Measurements from ENCODE around the gene KLRF2.

The KLRF2 gene

DNA sequence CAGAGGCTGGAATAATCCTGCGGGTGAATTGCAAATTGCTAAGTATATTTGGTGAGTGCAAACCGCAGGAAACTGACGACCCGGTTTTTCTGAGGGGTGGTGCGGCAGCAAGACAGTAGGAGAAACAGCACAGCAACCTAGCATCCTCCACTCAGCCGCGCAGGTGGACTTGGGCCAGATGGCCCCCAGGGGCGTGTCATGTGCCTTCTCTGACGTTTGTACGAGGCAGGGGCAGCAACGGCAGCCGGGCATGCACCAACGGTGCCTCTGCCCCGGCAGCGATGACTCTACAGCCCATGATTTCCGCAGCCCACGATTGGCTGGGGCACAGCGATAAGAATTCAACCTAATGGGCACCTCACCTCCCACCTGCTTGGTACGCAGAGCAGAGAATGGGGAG is 62.0 kb downstream of the KLRF2 start:
- TF ChIP-seq, protein P1, sequence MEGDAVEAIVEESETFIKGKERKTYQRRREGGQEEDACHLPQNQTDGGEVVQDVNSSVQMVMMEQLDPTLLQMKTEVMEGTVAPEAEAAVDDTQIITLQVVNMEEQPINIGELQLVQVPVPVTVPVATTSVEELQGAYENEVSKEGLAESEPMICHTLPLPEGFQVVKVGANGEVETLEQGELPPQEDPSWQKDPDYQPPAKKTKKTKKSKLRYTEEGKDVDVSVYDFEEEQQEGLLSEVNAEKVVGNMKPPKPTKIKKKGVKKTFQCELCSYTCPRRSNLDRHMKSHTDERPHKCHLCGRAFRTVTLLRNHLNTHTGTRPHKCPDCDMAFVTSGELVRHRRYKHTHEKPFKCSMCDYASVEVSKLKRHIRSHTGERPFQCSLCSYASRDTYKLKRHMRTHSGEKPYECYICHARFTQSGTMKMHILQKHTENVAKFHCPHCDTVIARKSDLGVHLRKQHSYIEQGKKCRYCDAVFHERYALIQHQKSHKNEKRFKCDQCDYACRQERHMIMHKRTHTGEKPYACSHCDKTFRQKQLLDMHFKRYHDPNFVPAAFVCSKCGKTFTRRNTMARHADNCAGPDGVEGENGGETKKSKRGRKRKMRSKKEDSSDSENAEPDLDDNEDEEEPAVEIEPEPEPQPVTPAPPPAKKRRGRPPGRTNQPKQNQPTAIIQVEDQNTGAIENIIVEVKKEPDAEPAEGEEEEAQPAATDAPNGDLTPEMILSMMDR (IDR thresholded peaks at IDR 0.05; ENCODE audit: insufficient read depth, low read depth, low read length, missing control alignments), result no peak
- H3K4me3 ChIP-seq (ENCODE audit: low read length), result peak overlapping the region; percentile 13
- peak; percentile 34 for DNase-seq (ENCODE audit: low read depth)

DNA sequence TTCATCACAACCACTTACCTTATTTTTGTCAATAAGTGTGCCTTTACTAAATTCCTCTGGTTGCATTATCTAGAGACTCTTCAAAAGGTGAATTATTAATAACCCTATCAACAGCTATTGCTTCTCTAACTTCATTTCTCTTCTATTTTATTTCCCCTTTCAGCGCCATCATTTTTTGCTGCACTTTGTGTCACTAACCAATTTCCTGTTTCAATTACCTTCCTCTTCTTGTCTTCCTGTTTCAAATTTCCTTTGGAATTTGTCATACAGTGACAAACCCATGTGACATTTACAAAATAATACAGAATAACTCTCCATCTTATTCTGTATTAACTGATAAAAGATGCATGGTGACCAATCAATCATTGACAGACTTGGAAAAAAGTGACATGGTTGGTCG is 63.1 kb downstream of the KLRF2 start:
- DNase-seq (ENCODE audit: low read depth), result no peak
- TF ChIP-seq, protein P1 (IDR thresholded peaks at IDR 0.05; ENCODE audit: insufficient read depth, low read depth, low read length, missing control alignments), result no peak
- no peak overlapping the region for H3K4me3 ChIP-seq (ENCODE audit: low read length)
